NB4 (cell line): ENCODE data around the gene GPR158.

ENCODE experiments used
- DNase-seq: peaks from one replicate; pipeline ENCODE4 v3.0.0; 2010; ENCODE audit warnings: low read depth
- H3K4me3 ChIP-seq: one replicate; pipeline ENCODE4 v1.5.1; 2011; ENCODE audit warnings: mild to moderate bottlenecking, low read depth, low read length, moderate library complexity
- CTCF ChIP-seq: IDR thresholded peaks from one replicate; pipeline ENCODE4 v1.5.1; 2012; ENCODE audit warnings: low read depth, low read length
- MYC ChIP-seq: IDR thresholded peaks from 2 replicates; pipeline ENCODE4 v1.6.1; 2011; ENCODE audit warnings: low read depth, low read length
- POLR2A ChIP-seq: IDR thresholded peaks from 2 replicates; pipeline ENCODE4 v1.6.1; 2011; ENCODE audit warnings: mild to moderate bottlenecking; ENCODE audit not compliant: insufficient read length; ENCODE audit errors: extremely low read depth
- TF ChIP-seq, protein P1 (sequence below): IDR thresholded peaks from 2 replicates; pipeline ENCODE4 v1.6.1; 2011; ENCODE audit warnings: low read depth, low read length

GPR158 gene

GRCh38 chr10:25578061-25578460, 403.3 kb downstream of the GPR158 start:
- TF ChIP-seq POLR2A (no peak), MYC (no peak), CTCF (no peak)
- TF ChIP-seq, protein P1, sequence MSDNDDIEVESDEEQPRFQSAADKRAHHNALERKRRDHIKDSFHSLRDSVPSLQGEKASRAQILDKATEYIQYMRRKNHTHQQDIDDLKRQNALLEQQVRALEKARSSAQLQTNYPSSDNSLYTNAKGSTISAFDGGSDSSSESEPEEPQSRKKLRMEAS: no peak
- no peak for DNase-seq
- no peak overlapping the region for H3K4me3 ChIP-seq

DNA sequence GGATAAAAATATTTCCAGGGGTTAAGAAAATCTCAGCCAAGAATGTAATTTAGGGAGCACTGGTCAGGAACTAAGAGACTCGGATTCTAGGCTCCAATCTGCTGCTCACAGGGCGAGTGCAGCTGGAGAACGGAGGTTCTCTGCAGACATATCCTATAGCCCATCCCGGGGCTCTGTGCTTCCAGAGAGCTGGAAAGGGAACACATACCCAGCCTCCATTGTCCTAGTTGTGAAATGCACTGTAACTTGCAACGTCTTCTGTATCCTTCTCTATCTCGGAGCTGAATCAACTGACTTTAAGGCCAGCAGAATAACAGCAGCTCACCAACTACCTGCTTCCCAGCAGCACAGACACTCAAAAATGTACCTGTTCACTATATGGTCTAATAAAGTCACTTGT, 408.2 kb downstream of the GPR158 start:
- TF ChIP-seq POLR2A (no peak), MYC (no peak), CTCF (no peak)
- TF ChIP-seq, protein P1: no peak
- no peak for DNase-seq
- no peak overlapping the region for H3K4me3 ChIP-seq

- no peak overlapping the region for H3K4me3 ChIP-seq
- TF ChIP-seq, protein P1: no peak
- TF ChIP-seq MYC: no peak
- no peak for TF ChIP-seq CTCF
- TF ChIP-seq POLR2A: no peak
- no peak for DNase-seq
These were observed 425.9 kb downstream of the GPR158 start for GRCh38 chr10:25600651-25601050.

GRCh38 chr10:25604591-25604990, 429.8 kb downstream of the GPR158 start:
- TF ChIP-seq MYC (no peak), CTCF (no peak), POLR2A (no peak)
- TF ChIP-seq, protein P1: no peak
- no peak for DNase-seq
- H3K4me3 ChIP-seq: no peak overlapping the region

DNA sequence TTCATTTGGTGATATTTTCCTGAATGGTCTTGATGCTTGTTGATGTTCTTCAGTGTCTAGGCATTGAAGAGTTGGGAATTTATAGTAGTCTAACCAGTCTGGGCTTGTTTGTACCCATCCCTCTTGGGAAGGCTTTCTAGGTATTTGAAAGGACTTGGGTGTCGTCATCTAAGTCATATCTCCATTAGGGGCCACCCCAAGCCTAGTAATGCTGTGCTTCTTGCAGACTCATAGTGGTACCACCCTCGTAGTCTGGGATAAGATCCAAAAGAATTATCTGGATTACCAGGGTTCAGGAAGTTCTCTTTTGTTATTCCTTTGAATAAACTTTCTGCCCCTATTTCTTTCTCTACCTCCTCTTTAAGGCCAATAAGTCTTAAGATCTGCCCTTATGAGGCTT, 439.9 kb downstream of the GPR158 start:
- DNase-seq: no peak
- TF ChIP-seq MYC (no peak), POLR2A (no peak), CTCF (no peak)
- TF ChIP-seq, protein P1: no peak
- no peak overlapping the region for H3K4me3 ChIP-seq

DNA sequence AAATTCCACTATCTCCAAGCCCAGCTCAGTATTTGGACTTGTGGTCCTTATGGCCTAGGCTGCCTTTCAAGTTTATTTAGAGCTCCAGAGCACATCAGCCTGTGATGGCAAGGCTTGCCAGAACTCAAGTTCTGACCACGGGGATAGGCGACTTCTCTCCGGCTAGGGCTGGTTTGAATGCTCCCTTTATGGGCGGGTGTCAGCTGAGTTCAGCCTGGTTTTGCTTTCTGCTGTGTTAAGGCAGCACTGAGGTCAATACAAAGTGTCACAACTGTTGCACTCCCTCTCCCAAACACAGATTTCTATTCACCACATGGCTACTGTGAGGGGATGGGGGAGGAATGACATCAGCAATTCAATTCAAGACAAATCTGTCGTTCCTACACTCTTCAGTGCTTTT, 441.1 kb downstream of the GPR158 start:
- no peak overlapping the region for H3K4me3 ChIP-seq
- DNase-seq: no peak
- TF ChIP-seq CTCF (no peak), MYC (no peak), POLR2A (no peak)
- TF ChIP-seq, protein P1: no peak
